ENCODE results near the gene ADARB1. TPM values are rescaled to one million over a fixed set of nuclear protein-coding genes. Genes with fewer than 3 reads are reported as not detected.

The ADARB1 gene
- total RNA-seq, 1 donor from 2014 or later, result 25.9 TPM

GRCh38 chr21:45182958-45183357 is 108.6 kb downstream of the ADARB1 start:
- H3K27me3 Mint-ChIP-seq (ENCODE audit: insufficient read depth), result no peaks in the 10 kb centered on the region
- H3K36me3 Mint-ChIP-seq (ENCODE audit: low read depth), result peaks cover 40% of the 10 kb centered on the region
- H3K27ac Mint-ChIP-seq, result no peak overlapping the region
- peaks cover 20% of the 10 kb centered on the region for H3K9me3 Mint-ChIP-seq
- intact Hi-C loops (cut with micrococcal nuclease), result no loop called here
- DNase-seq (ENCODE audit: low spot score), result no peak
- H3K4me1 Mint-ChIP-seq (ENCODE audit: low read depth), result no peaks in the 10 kb centered on the region
- no peak overlapping the region for H3K4me3 Mint-ChIP-seq

DNA sequence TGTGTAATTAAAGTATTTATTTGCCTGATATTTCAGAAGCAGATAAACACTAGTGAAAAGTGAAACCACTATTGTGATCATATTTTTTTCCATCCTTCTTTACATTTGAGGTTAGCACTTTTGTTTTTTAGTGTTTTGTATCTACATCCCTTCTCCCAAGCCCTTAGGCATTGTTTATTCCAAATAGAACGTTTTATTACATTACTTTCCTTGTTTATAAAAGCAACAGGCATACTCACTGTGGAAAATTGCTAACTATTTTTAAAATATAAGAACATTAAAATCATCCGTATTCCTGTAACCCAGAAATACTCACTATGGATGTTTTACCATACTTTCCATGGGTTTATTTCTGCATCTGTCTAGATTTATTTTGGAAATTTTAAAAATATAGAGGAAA is 109.5 kb downstream of the ADARB1 start:
- H3K9me3 Mint-ChIP-seq, result peaks cover 27% of the 10 kb centered on the region
- no peak for DNase-seq (ENCODE audit: low spot score)
- peaks cover 47% of the 10 kb centered on the region for H3K36me3 Mint-ChIP-seq (ENCODE audit: low read depth)
- no peaks in the 10 kb centered on the region for H3K4me1 Mint-ChIP-seq (ENCODE audit: low read depth)
- H3K27me3 Mint-ChIP-seq (ENCODE audit: insufficient read depth), result no peaks in the 10 kb centered on the region
- intact Hi-C loops (cut with micrococcal nuclease), result no loop called here
- no peak overlapping the region for H3K27ac Mint-ChIP-seq
- H3K4me3 Mint-ChIP-seq, result no peak overlapping the region

- no peaks in the 10 kb centered on the region for H3K4me1 Mint-ChIP-seq (ENCODE audit: low read depth)
- intact Hi-C loops (cut with micrococcal nuclease), result no loop called here
- H3K4me3 Mint-ChIP-seq, result no peak overlapping the region
- no peaks in the 10 kb centered on the region for H3K27me3 Mint-ChIP-seq (ENCODE audit: insufficient read depth)
- DNase-seq (ENCODE audit: low spot score), result no peak
- peaks cover 37% of the 10 kb centered on the region for H3K9me3 Mint-ChIP-seq
- peaks cover 56% of the 10 kb centered on the region for H3K36me3 Mint-ChIP-seq (ENCODE audit: low read depth)
- H3K27ac Mint-ChIP-seq, result no peak overlapping the region
Observed at GRCh38 chr21:45184869-45185268, 110.5 kb downstream of the ADARB1 start.

GRCh38 chr21:45186709-45187108 is 112.3 kb downstream of the ADARB1 start:
- DNase-seq (ENCODE audit: low spot score), result no peak
- Mint-ChIP-seq H3K4me1 (ENCODE audit: low read depth) (no peaks in the 10 kb centered on the region), H3K9me3 (peaks cover 50% of the 10 kb centered on the region), H3K27ac (no peak overlapping the region), H3K36me3 (ENCODE audit: low read depth) (peaks cover 64% of the 10 kb centered on the region), H3K27me3 (ENCODE audit: insufficient read depth) (no peaks in the 10 kb centered on the region), H3K4me3 (no peak overlapping the region)
- intact Hi-C loops (cut with micrococcal nuclease), result no loop called here

- intact Hi-C loops (cut with micrococcal nuclease), result no loop called here
- H3K27me3 Mint-ChIP-seq (ENCODE audit: insufficient read depth), result no peaks in the 10 kb centered on the region
- no peaks in the 10 kb centered on the region for H3K4me1 Mint-ChIP-seq (ENCODE audit: low read depth)
- DNase-seq (ENCODE audit: low spot score), result no peak
- H3K27ac Mint-ChIP-seq, result no peak overlapping the region
- no peak overlapping the region for H3K4me3 Mint-ChIP-seq
- H3K36me3 Mint-ChIP-seq (ENCODE audit: low read depth), result peaks cover 66% of the 10 kb centered on the region
- H3K9me3 Mint-ChIP-seq, result peaks cover 50% of the 10 kb centered on the region
Observed at GRCh38 chr21:45187646-45188045, 113.3 kb downstream of the ADARB1 start.

DNA sequence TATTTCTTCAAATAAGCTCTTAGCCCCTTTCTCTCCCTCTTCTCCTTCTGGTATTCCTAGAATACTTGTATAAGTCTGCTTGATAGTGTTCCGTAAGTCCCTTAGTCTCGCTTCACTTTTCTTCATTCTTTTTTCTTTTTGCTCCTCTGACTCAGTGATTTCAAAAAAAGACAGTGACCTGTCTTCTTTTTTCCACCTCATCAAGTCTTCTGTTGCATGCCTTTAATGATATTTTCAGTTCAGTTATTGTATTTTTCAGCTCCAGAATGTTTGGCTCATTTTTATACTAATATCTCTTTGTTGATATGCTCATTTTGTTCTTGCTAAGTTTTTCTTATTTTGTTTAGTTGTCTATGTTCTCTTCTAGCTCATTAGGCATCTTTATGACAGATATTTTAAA is 115.6 kb downstream of the ADARB1 start:
- no peaks in the 10 kb centered on the region for H3K27me3 Mint-ChIP-seq (ENCODE audit: insufficient read depth)
- H3K27ac Mint-ChIP-seq, result no peak overlapping the region
- H3K9me3 Mint-ChIP-seq, result peaks cover 50% of the 10 kb centered on the region
- H3K36me3 Mint-ChIP-seq (ENCODE audit: low read depth), result peaks cover 75% of the 10 kb centered on the region
- no peaks in the 10 kb centered on the region for H3K4me1 Mint-ChIP-seq (ENCODE audit: low read depth)
- H3K4me3 Mint-ChIP-seq, result no peak overlapping the region
- DNase-seq (ENCODE audit: low spot score), result no peak
- intact Hi-C loops (cut with micrococcal nuclease), result no loop called here

- no peak overlapping the region for H3K4me3 Mint-ChIP-seq
- H3K9me3 Mint-ChIP-seq, result peaks cover 36% of the 10 kb centered on the region
- intact Hi-C loops (cut with micrococcal nuclease), result no loop called here
- H3K27ac Mint-ChIP-seq, result no peak overlapping the region
- no peak for DNase-seq (ENCODE audit: low spot score)
- no peaks in the 10 kb centered on the region for H3K27me3 Mint-ChIP-seq (ENCODE audit: insufficient read depth)
- no peaks in the 10 kb centered on the region for H3K4me1 Mint-ChIP-seq (ENCODE audit: low read depth)
- H3K36me3 Mint-ChIP-seq (ENCODE audit: low read depth), result peaks cover 58% of the 10 kb centered on the region
Observed at GRCh38 chr21:45192332-45192731, 118.0 kb downstream of the ADARB1 start.

DNA sequence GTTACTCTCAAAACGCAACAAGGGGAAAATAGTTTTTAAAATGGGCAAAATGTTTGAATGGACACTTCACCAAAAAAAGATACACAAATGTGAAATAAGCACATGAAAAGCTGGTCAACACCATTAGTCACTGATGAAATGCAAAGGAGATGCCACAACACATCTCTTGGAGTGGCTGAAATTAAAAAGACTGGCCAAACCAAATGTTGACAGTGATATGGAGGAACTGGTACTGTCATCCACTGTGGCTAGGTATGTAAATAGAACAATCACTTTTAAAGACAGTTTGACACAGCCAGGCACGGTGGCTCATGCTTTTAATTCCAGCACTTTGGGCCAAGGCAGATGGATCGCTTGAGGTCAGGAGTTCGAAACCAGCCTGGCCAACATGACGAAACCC is 122.2 kb downstream of the ADARB1 start:
- Mint-ChIP-seq H3K27ac (no peak overlapping the region), H3K9me3 (no peaks in the 10 kb centered on the region), H3K36me3 (ENCODE audit: low read depth) (peaks cover 26% of the 10 kb centered on the region), H3K4me1 (ENCODE audit: low read depth) (no peaks in the 10 kb centered on the region), H3K4me3 (no peak overlapping the region), H3K27me3 (ENCODE audit: insufficient read depth) (no peaks in the 10 kb centered on the region)
- intact Hi-C loops (cut with micrococcal nuclease), result no loop called here
- no peak for DNase-seq (ENCODE audit: low spot score)

- intact Hi-C loops (cut with micrococcal nuclease), result no loop called here
- no peaks in the 10 kb centered on the region for H3K9me3 Mint-ChIP-seq
- no peak for DNase-seq (ENCODE audit: low spot score)
- H3K36me3 Mint-ChIP-seq (ENCODE audit: low read depth), result peaks cover 14% of the 10 kb centered on the region
- H3K4me1 Mint-ChIP-seq (ENCODE audit: low read depth), result no peaks in the 10 kb centered on the region
- H3K27ac Mint-ChIP-seq, result no peak overlapping the region
- H3K27me3 Mint-ChIP-seq (ENCODE audit: insufficient read depth), result no peaks in the 10 kb centered on the region
- H3K4me3 Mint-ChIP-seq, result no peak overlapping the region
Observed at GRCh38 chr21:45199201-45199600, 124.8 kb downstream of the ADARB1 start.

GRCh38 chr21:45200031-45200430 is 125.7 kb downstream of the ADARB1 start:
- H3K36me3 Mint-ChIP-seq (ENCODE audit: low read depth), result peaks cover 14% of the 10 kb centered on the region
- H3K4me1 Mint-ChIP-seq (ENCODE audit: low read depth), result no peaks in the 10 kb centered on the region
- intact Hi-C loops (cut with micrococcal nuclease), result no loop called here
- H3K27me3 Mint-ChIP-seq (ENCODE audit: insufficient read depth), result no peaks in the 10 kb centered on the region
- no peak overlapping the region for H3K27ac Mint-ChIP-seq
- no peak for DNase-seq (ENCODE audit: low spot score)
- no peaks in the 10 kb centered on the region for H3K9me3 Mint-ChIP-seq
- H3K4me3 Mint-ChIP-seq, result no peak overlapping the region

DNA sequence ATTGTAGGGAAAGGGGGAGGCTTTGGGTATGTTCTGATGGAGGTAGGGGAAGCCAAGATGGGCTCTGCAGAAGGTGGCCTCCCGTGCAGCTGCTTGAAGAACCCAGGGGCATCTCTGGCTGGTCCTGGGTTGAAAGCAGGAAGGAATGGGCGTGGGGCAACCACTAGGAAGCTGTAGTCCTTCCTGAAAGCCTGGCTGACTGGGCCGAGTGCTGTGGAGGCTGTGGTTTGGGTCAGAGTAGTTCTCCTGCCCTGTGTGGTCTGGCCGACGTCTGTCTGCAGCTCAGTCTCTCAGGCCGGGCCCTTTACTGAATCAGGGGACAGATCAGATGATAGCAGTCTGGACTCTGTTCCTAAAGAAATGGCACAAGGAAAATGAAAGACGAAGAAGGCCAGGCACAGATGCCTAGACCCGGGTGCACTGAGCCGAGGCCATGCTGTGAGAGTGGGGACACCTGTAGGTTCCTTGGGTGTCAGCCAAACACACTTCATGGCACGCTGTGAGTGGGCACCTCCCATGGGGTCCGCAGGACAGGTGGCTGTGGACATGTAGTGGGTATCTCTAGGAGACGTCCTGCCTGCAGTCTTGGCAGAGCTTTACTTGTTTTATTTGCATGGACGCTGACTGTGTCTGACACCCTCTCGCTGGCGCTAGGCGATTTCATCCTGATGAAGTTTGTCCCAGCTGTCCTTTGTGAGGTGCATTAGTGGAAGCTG is 126.4 kb downstream of the ADARB1 start:
- Mint-ChIP-seq H3K36me3 (ENCODE audit: low read depth) (peaks cover 11% of the 10 kb centered on the region), H3K27me3 (ENCODE audit: insufficient read depth) (no peaks in the 10 kb centered on the region), H3K4me3 (no peak overlapping the region), H3K4me1 (ENCODE audit: low read depth) (no peaks in the 10 kb centered on the region), H3K27ac (no peak overlapping the region), H3K9me3 (no peaks in the 10 kb centered on the region)
- no peak for DNase-seq (ENCODE audit: low spot score)
- intact Hi-C loops (cut with micrococcal nuclease), result no loop called here

DNA sequence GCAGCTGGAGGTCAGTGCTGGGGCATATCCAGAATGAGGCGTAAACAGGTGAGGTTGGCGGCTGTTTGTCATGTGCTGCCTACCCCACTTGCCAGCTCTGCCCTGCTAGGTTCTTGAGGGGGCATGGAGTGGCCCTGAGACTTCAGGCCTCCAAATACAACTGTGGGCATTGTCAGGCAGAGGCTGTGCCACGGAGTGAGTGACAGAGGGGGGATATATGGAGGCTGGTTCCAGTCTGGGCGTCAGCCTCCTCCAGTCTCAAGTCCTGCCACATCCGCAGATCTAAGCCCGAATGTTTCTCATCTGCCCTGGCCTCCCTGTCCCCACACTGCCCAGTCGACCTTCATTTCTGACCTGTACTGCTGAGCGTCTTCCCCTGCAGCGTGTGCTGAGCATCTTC is 128.0 kb downstream of the ADARB1 start:
- Mint-ChIP-seq H3K4me3 (no peak overlapping the region), H3K27ac (no peak overlapping the region), H3K9me3 (no peaks in the 10 kb centered on the region), H3K36me3 (ENCODE audit: low read depth) (peaks cover 8% of the 10 kb centered on the region), H3K4me1 (ENCODE audit: low read depth) (peaks cover 6% of the 10 kb centered on the region), H3K27me3 (ENCODE audit: insufficient read depth) (no peaks in the 10 kb centered on the region)
- DNase-seq (ENCODE audit: low spot score), result no peak
- intact Hi-C loops (cut with micrococcal nuclease), result no loop called here

GRCh38 chr21:45202889-45203288 is 128.5 kb downstream of the ADARB1 start:
- Mint-ChIP-seq H3K4me3 (no peak overlapping the region), H3K4me1 (ENCODE audit: low read depth) (peaks cover 12% of the 10 kb centered on the region), H3K36me3 (ENCODE audit: low read depth) (peaks cover 8% of the 10 kb centered on the region), H3K27me3 (ENCODE audit: insufficient read depth) (no peaks in the 10 kb centered on the region), H3K9me3 (no peaks in the 10 kb centered on the region), H3K27ac (no peak overlapping the region)
- intact Hi-C loops (cut with micrococcal nuclease), result no loop called here
- DNase-seq (ENCODE audit: low spot score), result no peak

- H3K9me3 Mint-ChIP-seq, result no peaks in the 10 kb centered on the region
- H3K36me3 Mint-ChIP-seq (ENCODE audit: low read depth), result peaks cover 11% of the 10 kb centered on the region
- no peak for DNase-seq (ENCODE audit: low spot score)
- no peak overlapping the region for H3K27ac Mint-ChIP-seq
- H3K27me3 Mint-ChIP-seq (ENCODE audit: insufficient read depth), result no peaks in the 10 kb centered on the region
- peaks cover 23% of the 10 kb centered on the region for H3K4me1 Mint-ChIP-seq (ENCODE audit: low read depth)
- no peak overlapping the region for H3K4me3 Mint-ChIP-seq
- intact Hi-C loops (cut with micrococcal nuclease), result no loop called here
Observed at GRCh38 chr21:45203983-45204382, 129.6 kb downstream of the ADARB1 start.

Data from activated T-helper 1 cell treated with anti-CD3 and anti-CD28 coated beads, Interleukin-12 subunit alpha, Interleukin-12 subunit beta, Interleukin-2, Interleukin-4 antibody, amounts not matched to agents 30 ng/mL and 10 ng/mL and 1 ng/mL, durations not matched to agents 14 hours and 24 hours and 36 hours (primary cell).